MG63 (cell line): ENCODE results near the gene PPP1CA. TPM values are rescaled to one million over a fixed set of nuclear protein-coding genes. Genes with fewer than 3 reads are reported as not detected.

Source experiments
- DNase-seq: peaks from one replicate; pipeline ENCODE4 v3.0.0-alpha.2; 2020
- H3K27me3 ChIP-seq: fragments of 250-450 bp; sonication (Bioruptor Pico); 2 replicates; pipeline ENCODE4 v1.5.1; 2020; ENCODE audit warnings: mild to moderate bottlenecking, moderate library complexity
- H3K36me3 ChIP-seq: fragments of 250-450 bp; sonication (Bioruptor Pico); 2 replicates; pipeline ENCODE4 v1.5.1; 2020; ENCODE audit warnings: mild to moderate bottlenecking, moderate library complexity
- H3K4me3 ChIP-seq: fragments of 250-450 bp; sonication (Bioruptor Pico); 2 replicates; pipeline ENCODE4 v1.5.1; 2020; ENCODE audit warnings: mild to moderate bottlenecking, moderate library complexity
- H3K9me3 ChIP-seq: fragments of 250-450 bp; sonication (Bioruptor Pico); 2 replicates; pipeline ENCODE4 v1.5.1; 2020; ENCODE audit warnings: mild to moderate bottlenecking, moderate library complexity
- total RNA-seq: library from RNA; depleted of rRNA; stranded (reverse); fragments of >200 nt; shearing (Covaris generic); gene quantifications from 2 replicates; pipeline ENCODE4 v1.2.3, GENCODE V29; 2014; ENCODE audit warnings: low replicate concordance

PPP1CA gene
- total RNA-seq, 1 experiment from 2014 or later: 262 TPM

DNA sequence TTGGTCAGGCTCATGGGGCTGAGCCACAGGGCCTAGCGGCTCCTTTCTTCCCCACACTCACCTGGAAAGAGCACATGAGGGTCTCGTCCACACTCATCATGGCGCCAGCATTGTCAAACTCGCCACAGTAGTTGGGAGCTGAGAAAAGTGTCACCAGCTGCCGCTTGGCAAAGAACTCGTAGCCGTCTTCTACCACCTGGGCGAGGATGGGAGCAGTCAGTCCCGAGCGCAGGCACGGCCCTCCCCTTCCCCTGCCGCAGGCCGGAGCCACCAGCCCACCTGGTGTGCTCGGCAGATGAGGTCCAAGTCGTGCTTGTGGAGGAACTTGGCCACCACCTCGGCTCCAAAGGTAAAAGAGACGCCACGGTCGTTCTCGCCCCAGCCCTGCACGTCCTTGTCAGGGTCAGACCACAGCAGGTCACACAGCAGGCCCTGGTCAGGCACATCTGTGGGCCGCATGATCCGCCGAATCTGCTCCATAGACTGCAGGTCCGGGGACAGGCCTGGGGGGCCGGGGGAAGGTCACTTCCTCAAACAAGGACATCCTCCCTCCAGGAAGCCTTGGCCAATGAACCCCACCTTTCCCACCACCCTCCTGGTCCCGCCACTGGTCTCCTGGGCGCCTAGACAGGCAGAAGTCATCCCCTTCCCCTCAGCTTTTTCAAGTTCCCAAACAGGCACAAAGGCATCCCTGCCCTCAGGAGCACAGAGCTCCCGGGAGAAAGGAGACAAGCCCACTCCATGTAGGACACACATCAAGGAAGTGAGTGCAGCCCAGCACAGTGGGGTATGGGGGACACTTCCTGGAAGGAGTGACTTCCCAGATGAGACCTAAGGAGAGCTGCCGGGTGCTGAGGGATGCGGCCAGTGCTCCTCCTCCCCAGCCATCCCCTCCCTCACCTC, 2.7 kb downstream of the PPP1CA start:
- no peak for DNase-seq
- Histone ChIP-seq H3K4me3 (no peak overlapping the region), H3K9me3 (no peaks in the 10 kb centered on the region), H3K36me3 (peaks cover 44% of the 10 kb centered on the region), H3K27me3 (no peaks in the 10 kb centered on the region)

- Histone ChIP-seq H3K4me3 (no peak overlapping the region), H3K36me3 (peaks cover 47% of the 10 kb centered on the region), H3K9me3 (no peaks in the 10 kb centered on the region), H3K27me3 (no peaks in the 10 kb centered on the region)
- no peak for DNase-seq
Observed at GRCh38 chr11:67397986-67398660, 3.5 kb downstream of the PPP1CA start.

GRCh38 chr11:67397536-67397935, 4.1 kb downstream of the PPP1CA start:
- Histone ChIP-seq H3K4me3 (no peak overlapping the region), H3K9me3 (no peaks in the 10 kb centered on the region), H3K36me3 (peaks cover 47% of the 10 kb centered on the region), H3K27me3 (no peaks in the 10 kb centered on the region)
- DNase-seq: no peak

GRCh38 chr11:67396587-67397389, 4.9 kb downstream of the PPP1CA start:
- Histone ChIP-seq H3K36me3 (peaks cover 49% of the 10 kb centered on the region), H3K27me3 (no peaks in the 10 kb centered on the region), H3K4me3 (no peak overlapping the region), H3K9me3 (no peaks in the 10 kb centered on the region)
- no peak for DNase-seq

GRCh38 chr11:67396259-67396581, 5.4 kb downstream of the PPP1CA start:
- Histone ChIP-seq H3K4me3 (no peak overlapping the region), H3K36me3 (peaks cover 48% of the 10 kb centered on the region), H3K27me3 (no peaks in the 10 kb centered on the region), H3K9me3 (no peaks in the 10 kb centered on the region)
- DNase-seq: no peak

DNA sequence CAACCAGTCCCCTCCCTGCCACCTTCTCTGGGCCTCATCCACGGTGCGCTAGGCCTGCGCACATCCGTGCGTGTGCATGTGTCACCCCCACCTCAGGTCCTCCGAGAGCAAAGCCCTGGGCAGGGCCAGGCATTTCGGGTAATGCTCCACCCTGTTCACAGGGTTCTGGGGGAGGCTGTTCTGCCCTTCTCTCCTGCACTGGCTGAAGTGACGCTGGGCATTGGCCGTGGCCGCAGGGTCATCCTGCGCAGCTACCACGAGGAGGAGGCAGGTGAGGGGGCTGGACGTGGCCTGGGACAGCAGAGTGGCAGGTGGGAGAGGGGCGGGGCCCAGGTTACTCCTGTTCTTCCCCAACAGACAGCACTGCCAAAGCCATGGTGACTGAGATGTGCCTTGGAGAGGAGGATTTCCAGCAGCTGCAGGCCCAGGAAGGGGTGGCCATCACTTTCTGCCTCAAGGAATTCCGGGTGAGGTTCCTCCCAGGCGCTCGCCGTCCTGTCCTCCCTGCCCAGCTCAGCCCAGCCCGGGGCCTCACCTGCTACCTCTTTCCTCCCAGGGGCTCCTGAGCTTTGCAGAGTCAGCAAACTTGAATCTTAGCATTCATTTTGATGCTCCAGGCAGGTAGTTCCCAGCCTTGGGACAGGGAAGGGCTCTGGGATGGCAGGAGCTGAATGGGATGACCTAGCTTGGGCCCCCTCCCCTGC, 6.0 kb downstream of the PPP1CA start:
- peaks cover 43% of the 10 kb centered on the region for H3K36me3 ChIP-seq
- no peak for DNase-seq

GRCh38 chr11:67393990-67394389, 7.7 kb downstream of the PPP1CA start:
- Histone ChIP-seq H3K9me3 (no peaks in the 10 kb centered on the region), H3K27me3 (no peaks in the 10 kb centered on the region), H3K36me3 (peaks cover 27% of the 10 kb centered on the region), H3K4me3 (no peak overlapping the region)
- no peak for DNase-seq

More for the DNA sequence above, 6.0 kb downstream of the PPP1CA start:
- no peaks in the 10 kb centered on the region for H3K9me3 ChIP-seq
- no peaks in the 10 kb centered on the region for H3K27me3 ChIP-seq
- no peak overlapping the region for H3K4me3 ChIP-seq

DNA sequence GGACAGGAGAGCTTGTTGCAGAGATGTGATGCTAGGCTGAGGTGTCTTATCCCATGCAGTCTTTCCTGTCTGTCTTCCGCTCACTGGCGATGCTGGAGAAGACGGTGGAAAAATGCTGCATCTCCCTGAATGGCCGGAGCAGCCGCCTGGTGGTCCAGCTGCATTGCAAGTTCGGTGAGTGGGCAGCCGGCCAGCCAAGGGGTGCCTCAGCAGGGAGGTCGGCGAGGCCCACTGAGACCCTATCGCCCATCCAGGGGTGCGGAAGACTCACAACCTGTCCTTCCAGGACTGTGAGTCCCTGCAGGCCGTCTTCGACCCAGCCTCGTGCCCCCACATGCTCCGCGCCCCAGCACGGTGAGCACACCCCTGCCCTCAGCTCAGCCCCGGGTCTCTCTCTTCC, 8.2 kb downstream of the PPP1CA start:
- DNase-seq: no peak
- H3K27me3 ChIP-seq: no peaks in the 10 kb centered on the region
- no peaks in the 10 kb centered on the region for H3K9me3 ChIP-seq
- no peak overlapping the region for H3K4me3 ChIP-seq
- H3K36me3 ChIP-seq: peaks cover 22% of the 10 kb centered on the region

DNA sequence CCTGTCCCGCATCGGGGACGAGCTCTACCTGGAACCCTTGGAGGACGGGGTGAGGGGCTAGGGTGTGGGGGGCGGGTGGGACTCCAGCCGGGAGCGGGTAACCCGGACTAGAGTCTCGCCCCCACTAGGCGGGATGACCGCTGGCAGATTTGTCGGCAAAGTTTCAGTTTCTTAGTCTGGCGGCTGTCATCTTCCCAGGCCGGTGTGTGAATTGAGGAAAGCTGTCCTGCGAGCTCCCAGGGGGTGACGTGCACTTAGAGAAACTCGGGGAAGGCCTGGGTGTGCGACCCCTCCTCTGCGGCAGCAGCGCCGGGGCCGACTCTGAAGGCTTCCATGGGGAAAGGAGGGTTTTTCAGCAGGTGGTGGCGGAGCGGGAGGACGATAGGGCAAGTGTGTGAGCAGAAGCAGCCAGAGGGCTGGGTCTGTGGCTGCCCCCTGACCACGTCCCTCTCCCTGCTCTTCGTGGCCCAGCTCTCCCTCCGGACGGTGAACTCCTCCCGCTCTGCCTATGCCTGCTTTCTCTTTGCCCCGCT, 9.4 kb downstream of the PPP1CA start:
- no peak for DNase-seq
- Histone ChIP-seq H3K36me3 (peaks cover 11% of the 10 kb centered on the region), H3K4me3 (peak overlapping the region; percentile 83)

DNA sequence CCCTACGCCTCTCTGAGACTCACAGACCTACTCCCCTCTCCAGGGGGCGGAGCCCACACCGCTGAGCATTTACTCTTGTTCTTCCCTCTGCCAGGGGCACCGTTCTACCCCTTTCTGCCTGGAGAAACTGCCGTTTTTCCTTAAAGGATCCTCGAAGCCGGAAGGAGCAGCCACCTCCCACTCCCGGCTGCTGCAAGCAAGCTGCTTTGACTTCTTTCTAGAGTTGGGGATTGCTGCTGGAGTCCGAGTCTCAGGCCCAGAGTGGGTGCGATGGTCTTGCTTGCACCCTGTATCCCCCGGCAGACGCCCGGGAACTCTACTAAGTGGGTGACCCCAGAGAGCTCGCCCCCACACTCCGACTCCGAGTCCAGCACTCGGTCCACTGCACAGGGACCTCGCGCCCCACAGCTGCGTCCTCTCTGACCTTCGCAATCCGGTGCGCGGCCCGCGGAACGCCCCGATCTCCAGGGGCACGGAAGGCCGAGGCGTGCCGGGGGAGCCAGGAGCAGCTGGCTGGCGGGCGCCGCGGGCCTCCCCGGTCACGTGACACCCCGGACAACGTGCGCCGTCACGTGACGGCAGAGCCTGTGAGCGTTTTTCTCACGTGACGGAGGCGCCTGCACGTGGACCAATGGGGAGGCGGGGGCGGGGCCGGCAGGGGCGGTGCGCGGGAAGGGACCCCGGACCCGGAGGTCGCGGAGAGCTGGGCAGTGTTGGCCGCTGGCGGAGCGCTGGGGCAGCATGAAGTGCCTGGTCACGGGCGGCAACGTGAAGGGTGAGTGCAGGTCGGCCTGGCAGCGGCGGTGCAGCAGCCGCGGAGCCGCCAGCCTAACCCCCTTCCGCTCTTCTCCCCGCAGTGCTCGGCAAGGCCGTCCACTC, 10.1 kb downstream of the PPP1CA start, which contains the start of gene RAD9A:
Gene RAD9A (plus strand): TSS at position 683 of the 879 bp plus-strand sequence. CDS start 59 bp downstream, at position 742.
- H3K9me3 ChIP-seq: no peaks in the 10 kb centered on the region
- DNase-seq: peak; percentile 95

More for the DNA sequence above, 9.4 kb downstream of the PPP1CA start:
- Histone ChIP-seq H3K27me3 (no peaks in the 10 kb centered on the region), H3K9me3 (no peaks in the 10 kb centered on the region)

DNA sequence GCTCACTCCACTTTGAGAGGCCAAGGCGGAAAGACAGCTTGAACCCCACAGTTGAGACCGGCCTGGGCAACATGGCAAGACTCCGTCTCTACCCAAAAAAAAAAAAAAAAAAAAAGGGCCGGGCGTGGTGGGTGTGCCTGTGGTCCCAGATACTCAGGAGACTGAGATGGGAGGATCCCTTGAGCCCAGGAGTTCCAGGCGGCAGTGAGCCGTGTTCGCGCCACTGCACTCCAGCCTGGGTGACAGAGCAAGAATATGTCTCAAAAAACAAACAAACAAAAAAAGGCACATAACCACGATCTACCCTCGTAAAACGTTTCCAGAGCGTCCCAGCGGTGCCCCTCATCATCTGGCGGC, 10.7 kb downstream of the PPP1CA start:
- H3K4me3 ChIP-seq: peak overlapping the region; percentile 83
- H3K27me3 ChIP-seq: no peaks in the 10 kb centered on the region
- peaks cover 5% of the 10 kb centered on the region; the same call in 1 of the 2 replicates for H3K36me3 ChIP-seq
- H3K9me3 ChIP-seq: no peaks in the 10 kb centered on the region
- no peak for DNase-seq

More for the DNA sequence above, 10.1 kb downstream of the PPP1CA start, which contains the start of gene RAD9A:
- peak within 1 kb of the TSS; percentile 83 for H3K4me3 ChIP-seq
- H3K36me3 ChIP-seq: peaks cover 7% of the 10 kb centered on the region
- no peaks in the 10 kb centered on the region for H3K27me3 ChIP-seq

GRCh38 chr11:67389477-67389876, 12.2 kb downstream of the PPP1CA start:
- Histone ChIP-seq H3K36me3 (peaks cover 5% of the 10 kb centered on the region; the same call in 1 of the 2 replicates), H3K27me3 (no peaks in the 10 kb centered on the region), H3K9me3 (no peaks in the 10 kb centered on the region), H3K4me3 (no peak overlapping the region)
- DNase-seq: no peak

DNA sequence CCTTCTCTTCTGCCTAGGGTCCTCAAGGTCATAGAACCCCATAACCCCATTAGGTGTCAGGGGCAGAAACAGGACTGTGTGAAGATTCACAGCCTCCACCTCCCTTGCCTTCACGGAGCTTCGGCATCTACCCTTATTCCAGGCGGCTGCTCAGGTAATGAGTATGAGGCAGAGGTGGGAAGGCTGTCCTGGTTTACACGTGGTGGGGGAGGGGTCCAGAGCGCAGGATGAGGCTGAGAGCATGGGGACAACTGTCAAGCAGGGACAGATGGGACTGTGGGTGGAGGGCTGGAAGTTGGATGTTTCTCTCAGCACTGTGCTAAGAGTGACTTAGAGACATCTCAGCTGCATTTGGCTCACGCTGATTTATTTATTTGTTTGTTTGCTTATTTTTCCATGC, 14.1 kb downstream of the PPP1CA start:
- DNase-seq: no peak
- H3K4me3 ChIP-seq: no peak overlapping the region

DNA sequence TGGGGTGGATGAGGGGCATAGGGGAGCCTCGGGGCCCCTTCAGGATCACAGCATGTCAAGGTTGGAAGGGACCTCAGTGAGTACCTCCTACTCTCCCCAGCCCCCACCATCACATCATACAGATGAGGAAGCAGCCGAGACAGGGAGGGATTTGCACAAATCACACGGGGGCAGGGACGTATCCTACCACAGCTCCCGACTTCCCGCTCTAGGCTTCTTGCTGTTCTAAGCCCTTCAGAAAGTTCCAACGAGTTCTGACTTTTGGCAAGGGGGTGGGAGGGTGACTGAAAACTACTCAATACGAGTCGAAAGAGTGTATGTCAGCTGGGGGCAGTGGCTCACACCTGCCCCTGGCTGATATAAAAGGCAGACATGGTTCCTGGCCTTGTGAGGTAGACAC, 14.6 kb downstream of the PPP1CA start:
- Histone ChIP-seq H3K9me3 (no peaks in the 10 kb centered on the region), H3K4me3 (no peak overlapping the region), H3K27me3 (no peaks in the 10 kb centered on the region), H3K36me3 (no peaks in the 10 kb centered on the region)
- no peak for DNase-seq

More for the DNA sequence above, 14.1 kb downstream of the PPP1CA start:
- H3K9me3 ChIP-seq: no peaks in the 10 kb centered on the region
- no peaks in the 10 kb centered on the region for H3K27me3 ChIP-seq
- H3K36me3 ChIP-seq: 0 out of 2 replicates have a peak, but pooled peaks cover 3% of the 10 kb centered on the region

- H3K27me3 ChIP-seq: no peaks in the 10 kb centered on the region
- peak; percentile 79 for DNase-seq
- no peaks in the 10 kb centered on the region for H3K36me3 ChIP-seq
- H3K9me3 ChIP-seq: no peaks in the 10 kb centered on the region
- H3K4me3 ChIP-seq: no peak overlapping the region
Observed at GRCh38 chr11:67384851-67385366, 16.7 kb downstream of the PPP1CA start.
